ENCODE measurements around the gene CDH2.

CDH2 gene

GRCh38 chr18:28080876-28081300 lies 96.0 kb downstream of the CDH2 start:
- DNase-seq, result no peak

GRCh38 chr18:28079883-28080282 lies 97.0 kb downstream of the CDH2 start:
- no peak for DNase-seq

- DNase-seq, result no peak
These were observed 98.1 kb downstream of the CDH2 start for GRCh38 chr18:28078849-28079248.

GRCh38 chr18:28078298-28078697 lies 98.6 kb downstream of the CDH2 start:
- no peak for DNase-seq

GRCh38 chr18:28075501-28075900 lies 101.4 kb downstream of the CDH2 start:
- no peak for DNase-seq

- DNase-seq, result no peak
These were observed 102.9 kb downstream of the CDH2 start for GRCh38 chr18:28074076-28074475.

- DNase-seq, result no peak
These were observed 103.3 kb downstream of the CDH2 start for GRCh38 chr18:28073658-28074057.

- no peak for DNase-seq
These were observed 105.7 kb downstream of the CDH2 start for GRCh38 chr18:28071199-28071598.

GRCh38 chr18:28068207-28068606 lies 108.7 kb downstream of the CDH2 start:
- DNase-seq, result no peak

GRCh38 chr18:28067346-28067745 lies 109.6 kb downstream of the CDH2 start:
- DNase-seq, result no peak

- no peak for DNase-seq
These were observed 111.1 kb downstream of the CDH2 start for GRCh38 chr18:28065793-28066186.

- no peak for DNase-seq
These were observed 111.7 kb downstream of the CDH2 start for GRCh38 chr18:28065031-28065792.

GRCh38 chr18:28063926-28064325 lies 113.0 kb downstream of the CDH2 start:
- no peak for DNase-seq

GRCh38 chr18:28063271-28063761 lies 113.6 kb downstream of the CDH2 start:
- DNase-seq, result no peak

GRCh38 chr18:28062443-28062842 lies 114.5 kb downstream of the CDH2 start:
- no peak for DNase-seq

- no peak for DNase-seq
These were observed 117.1 kb downstream of the CDH2 start for GRCh38 chr18:28059861-28060260.

GRCh38 chr18:28050545-28050944 lies 126.4 kb downstream of the CDH2 start:
- no peak for DNase-seq

GRCh38 chr18:28048612-28049011 lies 128.3 kb downstream of the CDH2 start:
- DNase-seq, result no peak

- no peak for DNase-seq
These were observed 131.1 kb downstream of the CDH2 start for GRCh38 chr18:28045880-28046279.

- DNase-seq, result no peak
These were observed 131.6 kb downstream of the CDH2 start for GRCh38 chr18:28045176-28045810.

GRCh38 chr18:28044036-28044435 lies 132.9 kb downstream of the CDH2 start:
- DNase-seq, result no peak

GRCh38 chr18:28043631-28044030 lies 133.3 kb downstream of the CDH2 start:
- no peak for DNase-seq

- DNase-seq, result no peak
These were observed 135.6 kb downstream of the CDH2 start for GRCh38 chr18:28041366-28041765.

- no peak for DNase-seq
These were observed 136.2 kb downstream of the CDH2 start for GRCh38 chr18:28040716-28041115.

- DNase-seq, result no peak
These were observed 136.7 kb downstream of the CDH2 start for GRCh38 chr18:28040211-28040610.

All from NCI-H446 treated with DMSO at 0.1 percent for 48 hours (cell line).